Fibroblast of upper back skin (primary cell): ENCODE data around the gene DCN.
A peak's percentile ranks its signal among the peaks of the same experiment; 100 is the strongest.

Source experiments
- DNase-seq: peaks from one replicate; pipeline ENCODE4 v3.0.0-alpha.2; 2013

Gene DCN

GRCh38 chr12:91098461-91098860, 84.2 kb downstream of the DCN start:
- DNase-seq: no peak

- DNase-seq: no peak
Measured at GRCh38 chr12:91094957-91095356, 87.7 kb downstream of the DCN start.

- DNase-seq: peak; percentile 31
Measured at GRCh38 chr12:91094032-91094662, 88.5 kb downstream of the DCN start.

- no peak for DNase-seq
Measured at GRCh38 chr12:91093341-91093740, 89.3 kb downstream of the DCN start.

GRCh38 chr12:91091916-91092715, 90.5 kb downstream of the DCN start:
- DNase-seq: peak; percentile 49
